ENCODE results near the gene ERF. TPM values are rescaled to one million over a fixed set of nuclear protein-coding genes. Genes with fewer than 3 reads are reported as not detected.

Gene ERF
- total RNA-seq, 2 donors from 2014 or later, result 33.9 to 121 TPM

GRCh38 chr19:42201489-42202289, 53.2 kb downstream of the ERF start:
- Histone ChIP-seq H3K4me1 (replicated peaks) (no peaks in the 10 kb centered on the region), H3K4me3 (no peak overlapping the region), H3K9me3 (no peaks in the 10 kb centered on the region), H3K27me3 (replicated peaks; ENCODE audit: insufficient read depth) (no peaks in the 10 kb centered on the region), H3K27ac (no peak overlapping the region), H3K36me3 (peaks cover 8 to 11% of the 10 kb centered on the region in 2 donors)
- TF ChIP-seq CTCF (IDR thresholded peaks at IDR 0.05), result no peak
- no peak for TF ChIP-seq POLR2AphosphoS5 (IDR thresholded peaks at IDR 0.05)
- no peak for TF ChIP-seq POLR2A (IDR thresholded peaks at IDR 0.05)
- DNase-seq (ENCODE audit: low spot score), result no peak
- intact Hi-C loops (cut with DNase I), result no loop called here
- 63% methylated on average over 6 of the region's 6 CpGs for WGBS

GRCh38 chr19:42200116-42200715, 54.7 kb downstream of the ERF start:
- Histone ChIP-seq H3K4me1 (replicated peaks) (no peaks in the 10 kb centered on the region), H3K9me3 (no peaks in the 10 kb centered on the region), H3K27me3 (replicated peaks; ENCODE audit: insufficient read depth) (no peaks in the 10 kb centered on the region), H3K4me3 (no peak overlapping the region), H3K27ac (no peak overlapping the region), H3K36me3 (peaks cover 8 to 11% of the 10 kb centered on the region in 2 donors)
- TF ChIP-seq POLR2AphosphoS5 (IDR thresholded peaks at IDR 0.05) (no peak), CTCF (IDR thresholded peaks at IDR 0.05) (no peak), POLR2A (IDR thresholded peaks at IDR 0.05) (no peak)
- no peak for DNase-seq (ENCODE audit: low spot score)
- WGBS, result 80% methylated on average over 5 of the region's 5 CpGs
- intact Hi-C loops (cut with DNase I), result no loop called here

GRCh38 chr19:42199440-42200115, 55.4 kb downstream of the ERF start:
- TF ChIP-seq POLR2AphosphoS5 (IDR thresholded peaks at IDR 0.05) (no peak), CTCF (IDR thresholded peaks at IDR 0.05) (no peak), POLR2A (IDR thresholded peaks at IDR 0.05) (peak; percentile 25)
- Histone ChIP-seq H3K9me3 (no peaks in the 10 kb centered on the region), H3K27ac (peak overlapping the region in 1 of 2 donors; percentile 26), H3K4me1 (replicated peaks) (no peaks in the 10 kb centered on the region), H3K4me3 (no peak overlapping the region), H3K27me3 (replicated peaks; ENCODE audit: insufficient read depth) (no peaks in the 10 kb centered on the region), H3K36me3 (peaks cover 8 to 11% of the 10 kb centered on the region in 2 donors)
- intact Hi-C loops (cut with DNase I), result no loop called here
- WGBS, result 49% methylated on average over 30 of the region's 32 CpGs
- peak; percentile 43 for DNase-seq (ENCODE audit: low spot score)

GRCh38 chr19:42198676-42199439, 56.1 kb downstream of the ERF start:
- no peak for DNase-seq (ENCODE audit: low spot score)
- Histone ChIP-seq H3K9me3 (no peaks in the 10 kb centered on the region), H3K4me1 (replicated peaks) (no peaks in the 10 kb centered on the region), H3K36me3 (peaks cover 8 to 11% of the 10 kb centered on the region in 2 donors), H3K27ac (peak overlapping the region in 1 of 2 donors; percentile 26), H3K4me3 (no peak overlapping the region), H3K27me3 (replicated peaks; ENCODE audit: insufficient read depth) (no peaks in the 10 kb centered on the region)
- 46% methylated on average over 7 of the region's 7 CpGs for WGBS
- TF ChIP-seq POLR2AphosphoS5 (IDR thresholded peaks at IDR 0.05), result no peak
- no peak for TF ChIP-seq POLR2A (IDR thresholded peaks at IDR 0.05)
- intact Hi-C loops (cut with DNase I), result no loop called here

Other genes starting within 250 kb of the ERF start
- gene GRIK5, start 184.9 kb downstream of the ERF start, total RNA-seq, result 10 to 100 TPM in 1 of 2 donors, 1 to 10 TPM in 1; 1.3 to 25.2 TPM
- gene ZNF574, start 179.0 kb downstream of the ERF start, total RNA-seq, result 10 to 100 TPM; 24.4 to 44.1 TPM
- 10 to 100 TPM in 1 of 2 donors, 1 to 10 TPM in 1; 3.4 to 17.4 TPM for gene POU2F2, start 122.7 kb downstream of the ERF start, total RNA-seq
- 10 to 100 TPM; 70.3 to 98.1 TPM for gene DEDD2, start 37.5 kb downstream of the ERF start, total RNA-seq
- gene ZNF526, start 34.8 kb downstream of the ERF start, total RNA-seq, result 10 to 100 TPM in 1 of 2 donors, 1 to 10 TPM in 1; 8.2 to 14.1 TPM
- gene GSK3A, start 12.5 kb downstream of the ERF start, total RNA-seq, result 10 to 100 TPM; 37.1 to 61.6 TPM
- gene CIC, start 14.1 kb upstream of the ERF start, total RNA-seq, result 100 to 1,000 TPM in 1 of 2 donors, 10 to 100 TPM in 1; 64.6 to 145 TPM
- 1 to 10 TPM in 1 of 2 donors, under 1 TPM in 1; 0.32 to 8.4 TPM for gene PRR19, start 47.0 kb upstream of the ERF start, total RNA-seq
- 10 to 100 TPM; 36.6 to 48.5 TPM for gene PAFAH1B3, start 47.5 kb upstream of the ERF start, total RNA-seq
- under 1 TPM in 1 of 2 donors, not detected in 1; 0.85 TPM for gene TMEM145, start 58.2 kb upstream of the ERF start, total RNA-seq
- 10 to 100 TPM; 22.8 to 30.7 TPM for gene MEGF8, start 70.5 kb upstream of the ERF start, total RNA-seq
- 1 to 10 TPM; 3.4 to 9.4 TPM for gene CNFN, start 135.2 kb upstream of the ERF start, total RNA-seq
- gene LIPE, start 172.3 kb upstream of the ERF start, total RNA-seq, result 10 to 100 TPM; 10.2 to 24.8 TPM
- gene CXCL17, start 187.8 kb upstream of the ERF start, total RNA-seq, result 1 to 10 TPM; 2.4 to 4.8 TPM